Heart right ventricle (tissue), 16 donors: ENCODE measurements around the gene TBC1D4. TPM values are rescaled to one million over a fixed set of nuclear protein-coding genes. Genes with fewer than 3 reads are reported as not detected.
A peak's percentile ranks its signal among the peaks of the same experiment; 100 is the strongest.

Source experiments
- ATAC-seq, 8 donors: fragments of 200-7000 bp; cut with Tn5 transposase; one replicate each; pipeline ENCODE4 v1.9.1; 2020; ENCODE audit warnings: mild to moderate bottlenecking in 8 of 8, moderate library complexity in 8 of 8, moderate number of reproducible peaks in 1 of 8
- DNase-seq, 2 donors: peaks; one replicate each; pipeline ENCODE4 v3.0.0-alpha.2; 2020
- H3K27ac ChIP-seq, 10 donors: fragments of 200-600 bp; sonication (generic) in 2 of 10; one replicate each; pipeline versions ENCODE4 v1.5.0 to v1.8.0; 2020 to 2022; ENCODE audit warnings: mild to moderate bottlenecking in 3 of 10
- H3K27me3 ChIP-seq, 7 donors: fragments of 200-600 bp; one replicate each; pipeline ENCODE4 v1.8.0; 2021 to 2022; ENCODE audit warnings: mild to moderate bottlenecking in 2 of 7
- H3K36me3 ChIP-seq, 9 donors: fragments of 200-600 bp; sonication (generic) in 1 of 9; one replicate each; pipeline versions ENCODE4 v1.5.0 to v1.8.0; 2020 to 2022; ENCODE audit warnings: mild to moderate bottlenecking in 2 of 9
- H3K4me1 ChIP-seq, 9 donors: fragments of 200-600 bp; sonication (generic) in 1 of 9; one replicate each; pipeline versions ENCODE4 v1.5.0 to v1.8.0; 2020 to 2022; ENCODE audit warnings: mild to moderate bottlenecking in 4 of 9
- H3K4me3 ChIP-seq, 10 donors: fragments of 200-600 bp; sonication (generic) in 2 of 10; one replicate each; pipeline versions ENCODE4 v1.5.0 to v1.8.0; 2020 to 2022; ENCODE audit warnings: mild to moderate bottlenecking in 7 of 10, moderate library complexity in 2 of 10
- H3K9me3 ChIP-seq, 11 donors: fragments of 200-600 bp in 10 of 11; sonication (generic) in 2 of 11; one replicate each; pipeline versions ENCODE4 v1.5.0 to v1.8.0; 2013 to 2022; ENCODE audit warnings: mild to moderate bottlenecking in 2 of 11, control low read depth in 1 of 11, moderate library complexity in 1 of 11
- WGBS, 2 donors: extraction: QIAGEN DNeasy Blood & Tissue Kit; methylation state at CpG; one replicate each; pipeline ENCODE4 v1.1.7; 2013; ENCODE audit warnings: inconsistent platforms in 1 of 2; 5-methylcytosine and 5-hydroxymethylcytosine counted together
- intact Hi-C, 10 donors: fragments of 100-400 bp; cut with DNase I; formaldehyde crosslinking; loops; one replicate each; pipeline versions ENCODE4 v1.11.1 to v1.14.2; 2022
- polyA plus RNA-seq, 2 donors: library from polyadenylated mRNA; stranded (reverse); fragments of 200-250 nt; gene quantifications; one replicate each; pipeline ENCODE4 v1.2.3, GENCODE V29; 2013
- total RNA-seq, 10 donors: library from RNA; stranded (reverse); fragmentation: NEBNext Ultra II Directional in 3 of 10; extraction: Animal tissue kit (Norgen Biotek cat#: 25700) in 3 of 10; gene quantifications; one replicate each; pipeline versions ENCODE4 v1.2.1 to v1.2.4, GENCODE V29; 2021 to 2023
- TF ChIP-seq, protein P1 (sequence below), 9 donors: fragments of 200-600 bp; sonication (generic) in 2 of 9; IDR thresholded peaks; one replicate each; pipeline versions ENCODE4 v1.5.0 to v1.8.0; 2021 to 2022; ENCODE audit warnings: antibody characterized with exemption in 9 of 9, mild to moderate bottlenecking in 5 of 9, moderate library complexity in 1 of 9
- donor health status: Arrhythmogenic right ventricular cardiomyopathy.
- donor health status: ischemic (EF 13 %, LVEDD 7.1; RV severe dilation, severe dysfunction).
- donor health status: healthy with polysubstance abuse.
- donor health status: DM: no; HTN: yes; CAD: no.
- donor health status: DM: no; HTN: no; CAD: no.
- donor health status: ischemic (EF 25% LVEDD 6.9; RV normal size, moderate dysfunction).
- donor health status: ischemic (EF 25% LVEDD 5.7; RV mildly dilated, moderate dysfunction).
- donor health status: healthy.
- donor health status: DM: yes; HTN: yes; CAD: no.
- donor health status: Ischemic cardiomyopathy.
- donor health status: ischemic (EF 35%, LVEDD 5.7; RV mildly dilated, moderate dysfunction).
- donor health status: nonischemic (EF 11% LVEDD 7.7; RV severe dilation, severe dysfunction).
- donor health status: DM: yes; HTN: yes; CAD: no.
- donor health status: PGD.
- donor health status: ischemic (EF 29% LVEDD 5.4; RV normal size, mild dysfunction).
- donor health status: nonischemic (EF 23%, LVEDD 6.1; RV moderate dilation, normal function).

Gene TBC1D4
- total and polyA plus RNA-seq, 12 donors: 10.1 to 124 (median 93.5) TPM

DNA sequence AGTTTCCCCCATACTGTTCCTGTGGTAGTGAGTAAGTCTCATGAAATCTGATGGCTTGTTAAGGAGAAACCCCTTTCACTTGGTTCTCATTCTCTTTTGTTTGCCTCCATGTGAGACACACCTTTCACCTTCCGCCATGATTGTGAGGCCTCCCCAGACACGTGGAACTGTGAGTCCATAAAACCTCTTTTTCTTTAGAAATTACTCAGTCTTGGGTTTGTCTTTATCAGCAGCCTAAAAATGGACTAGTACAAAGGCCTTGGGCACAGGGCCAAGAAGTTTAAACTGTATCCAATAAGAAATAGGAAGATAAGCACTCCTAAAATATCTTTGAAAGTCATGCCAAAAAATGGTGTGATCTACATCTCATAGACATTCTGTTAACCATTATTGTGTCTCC, 176.9 kb downstream of the TBC1D4 start:
- ATAC-seq (peak; percentile 20 to 59 (median 52)), DNase-seq (peak in 1 of 2 donors; percentile 68)

DNA sequence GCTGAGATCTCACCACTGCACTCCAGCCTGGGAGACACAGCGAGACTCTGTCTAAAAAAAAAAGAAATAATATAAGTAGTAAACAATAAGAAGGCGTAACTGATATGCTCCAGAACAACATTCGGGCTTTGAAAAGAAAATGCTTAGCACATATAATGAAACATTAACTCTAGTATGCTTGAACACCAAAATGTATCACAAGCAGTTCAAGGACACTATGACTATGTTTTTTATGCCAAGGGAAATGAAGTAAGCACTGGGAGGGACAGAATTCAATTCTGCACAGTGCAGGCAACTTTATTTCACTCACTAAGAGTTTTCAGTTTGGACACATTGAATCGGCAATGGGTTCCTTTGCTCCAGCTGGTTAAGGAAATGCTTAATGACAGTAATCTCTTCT, 178.7 kb downstream of the TBC1D4 start:
- WGBS, 2 donors: 90 to 92% methylated on average over 4 of the region's 4 CpGs
- peaks cover 0 to 39% (median 13%) of the 10 kb centered on the region in 9 donors for H3K4me1 ChIP-seq
- no peaks in the 10 kb centered on the region for H3K27me3 ChIP-seq
- H3K9me3 ChIP-seq: no peaks in the 10 kb centered on the region
- ATAC-seq: no peak
- DNase-seq: no peak
- no peak overlapping the region for H3K4me3 ChIP-seq
- intact Hi-C loops: loop anchor here in 1 of 10 donors (10.0 kb wide), 1 partner anchor 182 kb away; the partner anchor contains the start of gene TBC1D4
- peaks cover 0 to 60% (median 6%) of the 10 kb centered on the region in 9 donors for H3K36me3 ChIP-seq
- H3K27ac ChIP-seq: no peak overlapping the region
- TF ChIP-seq, protein P1, sequence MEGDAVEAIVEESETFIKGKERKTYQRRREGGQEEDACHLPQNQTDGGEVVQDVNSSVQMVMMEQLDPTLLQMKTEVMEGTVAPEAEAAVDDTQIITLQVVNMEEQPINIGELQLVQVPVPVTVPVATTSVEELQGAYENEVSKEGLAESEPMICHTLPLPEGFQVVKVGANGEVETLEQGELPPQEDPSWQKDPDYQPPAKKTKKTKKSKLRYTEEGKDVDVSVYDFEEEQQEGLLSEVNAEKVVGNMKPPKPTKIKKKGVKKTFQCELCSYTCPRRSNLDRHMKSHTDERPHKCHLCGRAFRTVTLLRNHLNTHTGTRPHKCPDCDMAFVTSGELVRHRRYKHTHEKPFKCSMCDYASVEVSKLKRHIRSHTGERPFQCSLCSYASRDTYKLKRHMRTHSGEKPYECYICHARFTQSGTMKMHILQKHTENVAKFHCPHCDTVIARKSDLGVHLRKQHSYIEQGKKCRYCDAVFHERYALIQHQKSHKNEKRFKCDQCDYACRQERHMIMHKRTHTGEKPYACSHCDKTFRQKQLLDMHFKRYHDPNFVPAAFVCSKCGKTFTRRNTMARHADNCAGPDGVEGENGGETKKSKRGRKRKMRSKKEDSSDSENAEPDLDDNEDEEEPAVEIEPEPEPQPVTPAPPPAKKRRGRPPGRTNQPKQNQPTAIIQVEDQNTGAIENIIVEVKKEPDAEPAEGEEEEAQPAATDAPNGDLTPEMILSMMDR (IDR thresholded peaks at IDR 0.05): no peak

More for the DNA sequence above, 176.9 kb downstream of the TBC1D4 start:
- peaks cover 0 to 33% (median 13%) of the 10 kb centered on the region in 9 donors for H3K4me1 ChIP-seq
- no peaks in the 10 kb centered on the region for H3K27me3 ChIP-seq
- no peak overlapping the region for H3K4me3 ChIP-seq
- intact Hi-C loops: loop anchor here in 2 of 10 donors (5.0 to 10.0 kb wide), 2 partner anchors 180 to 187 kb away; partner anchors contain the start of gene TBC1D4 (in 1 of the 2)
- H3K9me3 ChIP-seq: no peaks in the 10 kb centered on the region
- WGBS, 2 donors: 40% methylated on average over 2 of the region's 2 CpGs
- H3K27ac ChIP-seq: peak overlapping the region in 2 of 10 donors; percentile 18 to 50
- H3K36me3 ChIP-seq: peaks cover 0 to 64% (median 7%) of the 10 kb centered on the region in 9 donors
- TF ChIP-seq, protein P1 (IDR thresholded peaks at IDR 0.05): no peak

DNA sequence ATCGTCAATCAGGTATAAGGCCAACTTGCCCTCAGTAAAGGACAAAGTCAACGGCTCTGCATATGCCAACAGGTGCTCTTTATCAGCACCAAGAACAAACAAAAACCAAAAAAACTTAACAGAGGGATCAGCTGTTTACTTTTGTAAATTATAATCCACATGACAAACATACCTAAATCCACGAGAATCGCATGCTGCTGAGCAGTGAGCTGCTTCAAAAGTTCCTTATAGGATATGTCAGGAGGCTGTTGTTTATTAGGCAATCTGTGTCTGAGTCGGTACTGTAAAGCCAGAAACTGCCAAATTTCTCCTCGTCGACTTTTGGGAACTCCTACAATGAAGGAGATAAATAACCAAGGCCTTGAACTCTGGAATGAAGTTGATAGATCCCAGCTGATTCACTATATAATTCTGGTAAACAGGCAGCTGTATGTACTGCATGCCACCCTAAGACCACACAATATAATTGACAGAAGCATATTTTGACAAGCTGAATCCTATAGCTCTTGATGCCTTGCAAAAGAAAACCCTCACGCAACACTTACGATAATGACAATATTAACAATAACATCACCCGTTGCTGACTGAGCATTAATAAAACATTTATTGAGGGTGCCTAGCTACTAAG, 179.8 kb downstream of the TBC1D4 start:
- H3K27ac ChIP-seq: no peak overlapping the region

More for the DNA sequence above, 179.8 kb downstream of the TBC1D4 start:
- DNase-seq: no peak
- H3K4me1 ChIP-seq: peaks cover 0 to 39% (median 13%) of the 10 kb centered on the region in 9 donors
- peaks cover 0 to 57% (median 6%) of the 10 kb centered on the region in 9 donors for H3K36me3 ChIP-seq
- intact Hi-C loops: loop anchor here in 1 of 10 donors (10.0 kb wide), 1 partner anchor 183 kb away; the partner anchor contains the start of gene TBC1D4
- no peak for ATAC-seq
- WGBS, 2 donors: 76 to 84% methylated on average over 10 of the region's 10 CpGs
- no peaks in the 10 kb centered on the region for H3K27me3 ChIP-seq
- H3K4me3 ChIP-seq: no peak overlapping the region
- TF ChIP-seq, protein P1 (IDR thresholded peaks at IDR 0.05): no peak
- no peaks in the 10 kb centered on the region for H3K9me3 ChIP-seq
